Activated gamma-delta T cell (primary cell): ENCODE measurements around the gene C11orf65.
"Not testable (repeated sequence)": the region's sequence is repeated elsewhere in the genome, so short reads cannot be mapped to it uniquely, and the experiment has no call there.

Experiments used
- DNase-seq: peaks from one replicate; lab custom pipeline; 2025; lab: John Stamatoyannopoulos, UW

Gene C11orf65

GRCh38 chr11:108472681-108473080 is 5.4 kb upstream of the C11orf65 start:
- no peak for DNase-seq

DNA sequence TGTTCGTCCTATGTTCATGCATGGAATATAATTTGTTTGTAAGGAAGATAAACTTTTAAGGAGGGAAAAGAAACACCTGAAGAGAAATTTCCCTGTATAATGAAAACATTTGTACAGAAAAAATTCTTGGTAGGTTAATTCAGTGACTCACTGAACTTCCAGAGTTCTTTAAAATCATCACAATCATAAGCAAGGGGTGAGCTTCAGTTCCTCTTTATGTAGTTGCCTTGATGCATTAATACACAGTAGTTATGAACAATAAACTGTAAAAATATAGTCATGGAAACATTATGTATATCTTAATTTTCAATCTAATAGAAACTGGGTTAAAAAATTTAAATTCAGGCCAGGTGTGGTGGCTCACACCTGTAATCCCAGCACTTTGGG is 1.1 kb upstream of the C11orf65 start:
- no peak for DNase-seq

DNA sequence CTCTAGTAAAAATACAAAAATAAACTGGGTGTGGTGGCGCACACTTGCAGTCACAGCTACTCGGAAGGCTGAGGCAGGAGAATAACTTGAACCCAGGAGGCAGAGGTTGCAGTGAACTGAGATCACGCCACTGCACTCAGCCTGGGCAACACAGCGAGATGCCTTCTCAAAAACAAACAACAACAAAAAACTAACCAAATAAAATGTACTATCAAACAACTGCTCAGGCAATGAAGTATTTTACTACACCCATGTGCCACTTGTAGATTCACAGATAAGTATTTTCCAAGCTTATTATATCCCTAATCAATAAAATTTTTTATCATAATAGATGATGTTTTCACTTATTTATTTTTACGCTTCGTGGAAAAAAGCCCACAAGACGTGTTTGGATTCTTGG is 924 bp downstream of the C11orf65 start:
- no peak for DNase-seq

- no peak for DNase-seq
These were observed 14.0 kb downstream of the C11orf65 start for GRCh38 chr11:108453207-108453835.

DNA sequence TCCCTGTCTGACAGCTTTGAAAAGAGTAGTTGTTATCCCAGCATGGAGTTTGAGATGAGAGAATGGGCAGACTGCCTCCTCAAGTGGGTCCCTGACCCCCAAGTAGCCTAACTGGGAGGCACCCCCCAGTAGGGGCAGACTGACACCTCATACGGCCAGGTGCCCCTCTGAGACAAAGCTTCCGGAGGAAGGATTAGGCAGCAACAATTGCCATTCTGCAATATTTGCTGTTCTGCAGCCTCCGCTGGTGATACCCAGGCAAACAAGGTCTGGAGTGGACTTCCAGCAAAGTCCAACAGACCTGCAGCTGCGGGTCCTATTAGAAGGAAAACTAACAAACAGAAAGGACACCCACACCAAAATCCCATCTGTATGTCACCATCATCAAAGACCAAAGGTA is 25.9 kb downstream of the C11orf65 start:
- not testable (repeated sequence) for DNase-seq

DNA sequence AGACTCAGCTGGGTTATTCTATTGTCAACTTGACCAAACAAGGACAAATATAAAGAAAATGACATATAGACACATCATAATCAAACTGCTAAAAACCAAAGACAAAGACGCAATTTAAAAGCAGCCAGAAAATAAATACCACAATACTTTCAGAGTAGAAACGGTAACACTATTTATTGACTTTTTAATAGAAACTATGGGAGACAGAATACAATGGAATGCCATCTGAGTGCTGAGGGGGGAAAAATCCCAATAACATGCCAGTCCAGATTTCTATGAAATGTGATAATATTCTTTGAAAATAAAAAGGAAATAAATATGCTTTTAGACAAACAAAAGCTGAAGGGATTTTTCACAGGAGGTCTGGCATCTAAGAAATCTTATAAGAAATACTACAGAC is 30.7 kb downstream of the C11orf65 start:
- no peak for DNase-seq

DNA sequence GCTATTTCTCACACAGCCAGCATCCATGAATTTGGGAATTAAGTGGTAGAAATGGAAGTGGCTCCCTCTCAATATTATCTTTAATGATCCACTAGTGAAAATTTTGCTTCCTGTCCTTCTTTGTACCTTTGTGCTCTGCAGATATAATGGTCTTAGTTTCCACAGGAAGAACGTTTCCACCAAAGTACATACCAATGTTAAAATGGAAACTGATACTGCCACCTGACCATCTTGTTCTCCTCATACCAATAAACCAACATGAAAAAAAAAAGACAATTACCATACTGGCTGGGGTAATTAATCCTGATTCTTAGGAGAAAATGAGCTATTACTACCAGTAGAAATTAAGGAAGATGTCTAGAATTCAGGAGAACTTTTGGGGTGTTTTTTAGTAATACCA is 32.3 kb downstream of the C11orf65 start:
- DNase-seq, result no peak

DNA sequence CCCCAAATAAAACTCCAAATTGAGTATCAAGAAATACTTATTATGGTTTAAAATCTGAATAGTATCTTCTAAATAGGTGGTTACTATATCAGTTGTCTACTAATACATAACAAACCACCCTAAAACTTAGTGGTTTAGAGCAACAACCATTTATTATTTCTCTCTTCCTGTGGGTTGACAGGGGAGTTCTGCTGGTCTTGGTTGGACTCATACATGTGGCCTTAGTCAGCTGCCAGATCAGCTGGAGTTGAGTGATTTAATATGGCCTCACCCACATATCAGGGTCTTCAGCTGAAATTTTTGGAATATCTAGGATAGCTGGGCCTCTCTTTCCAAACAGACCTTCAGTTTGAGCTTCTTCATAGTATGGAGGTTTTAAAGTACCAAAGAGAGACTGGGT is 34.5 kb downstream of the C11orf65 start:
- DNase-seq, result no peak

GRCh38 chr11:108431997-108432396 is 35.3 kb downstream of the C11orf65 start:
- DNase-seq, result no peak

DNA sequence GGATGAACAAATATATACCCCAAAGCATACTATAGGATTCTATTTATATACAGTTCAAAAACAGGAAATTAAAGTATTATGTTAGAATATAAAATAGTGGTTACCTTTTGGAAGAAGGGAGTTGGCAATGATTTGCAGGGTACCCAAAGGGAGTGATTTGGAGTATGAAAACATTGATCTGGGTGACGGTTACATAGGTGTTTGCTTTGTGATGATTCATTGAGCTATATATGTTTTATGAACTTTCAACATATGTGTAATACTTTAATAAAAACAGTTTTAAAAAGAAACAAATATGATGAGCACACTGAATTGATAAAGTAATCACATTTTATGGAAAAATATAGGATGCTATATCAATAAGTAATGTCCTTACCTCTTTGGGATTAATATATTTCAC is 36.0 kb downstream of the C11orf65 start:
- DNase-seq, result no peak

GRCh38 chr11:108417551-108417950 is 49.8 kb downstream of the C11orf65 start:
- not testable (repeated sequence) for DNase-seq

DNA sequence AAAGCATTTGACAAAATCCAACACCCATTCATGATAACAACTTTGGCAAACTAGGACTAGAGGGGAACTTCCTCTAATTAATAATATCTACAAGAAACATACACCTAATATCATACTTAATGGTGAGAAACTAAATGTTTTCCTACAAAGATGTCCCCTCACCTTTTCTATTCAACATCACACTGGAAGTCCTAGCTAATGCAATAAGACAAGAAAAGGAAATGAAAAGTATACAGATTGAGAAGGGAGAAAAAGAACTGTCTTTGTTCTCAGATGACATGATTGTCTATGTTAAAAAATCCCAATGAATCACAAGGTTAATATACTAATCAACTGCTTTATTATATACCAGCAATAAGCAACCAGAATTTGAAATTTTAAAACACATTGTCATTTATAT is 52.4 kb downstream of the C11orf65 start:
- no peak for DNase-seq

DNA sequence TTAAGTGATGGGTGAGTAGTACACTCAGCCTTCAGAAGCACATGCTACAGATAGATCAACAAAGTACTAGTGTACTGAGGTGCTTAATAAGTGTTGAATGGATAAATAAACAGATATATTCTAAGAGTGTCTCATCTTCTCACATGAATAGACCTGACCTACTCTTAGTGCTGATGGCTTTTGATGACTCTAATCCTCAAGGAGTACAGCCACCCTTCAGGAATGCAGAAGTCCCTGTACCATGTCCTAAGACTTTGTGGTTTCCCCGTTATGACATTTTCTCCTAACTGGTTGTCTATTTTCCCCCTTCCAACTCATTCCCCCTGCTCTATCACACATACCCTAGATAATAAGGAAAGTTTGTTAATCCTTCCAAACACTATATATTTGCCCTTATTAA is 61.6 kb downstream of the C11orf65 start:
- DNase-seq, result no peak

- DNase-seq, result no peak
These were observed 64.3 kb downstream of the C11orf65 start for GRCh38 chr11:108403052-108403451.

GRCh38 chr11:108402241-108402640 is 65.1 kb downstream of the C11orf65 start:
- DNase-seq, result no peak

DNA sequence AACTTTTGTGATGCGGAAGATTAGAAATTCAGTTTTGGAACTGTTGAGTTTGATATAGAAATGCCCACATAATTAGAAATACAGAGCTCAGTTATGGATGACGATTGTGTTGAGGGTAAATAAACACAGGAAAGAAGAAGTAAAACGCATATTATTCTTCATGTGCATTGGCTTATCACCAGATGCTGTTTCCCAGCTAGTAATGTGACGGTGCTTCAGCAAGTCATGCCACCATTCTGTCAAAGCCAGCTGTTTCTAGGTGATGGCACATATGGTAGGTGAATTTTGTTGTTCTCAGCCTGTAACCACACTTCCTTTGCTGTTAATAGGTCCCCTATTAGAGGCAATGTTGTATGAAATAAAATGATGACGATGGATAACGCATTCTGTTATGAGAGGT is 68.9 kb downstream of the C11orf65 start:
- DNase-seq, result no peak

DNA sequence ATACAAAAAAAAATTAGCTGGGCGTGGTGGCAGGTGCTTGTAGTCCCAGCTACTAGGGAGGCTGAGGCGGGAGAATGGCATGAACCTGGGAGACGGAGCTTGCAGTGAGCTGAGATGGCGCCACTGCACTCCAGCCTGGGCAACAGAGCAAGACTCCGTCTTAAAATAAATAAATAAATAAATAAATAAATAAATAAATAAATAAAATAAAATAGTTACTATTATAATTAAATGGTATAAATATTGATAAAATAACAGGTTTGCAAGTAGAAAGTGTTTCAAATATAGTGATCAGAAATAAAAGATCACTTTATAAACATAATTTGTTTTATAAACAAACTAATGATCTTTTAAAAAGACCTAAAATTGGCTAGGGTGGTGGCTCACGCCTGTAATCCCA is 70.7 kb downstream of the C11orf65 start:
- DNase-seq, result not testable (repeated sequence)

- DNase-seq, result no peak
These were observed 72.5 kb downstream of the C11orf65 start for GRCh38 chr11:108394744-108395284.

DNA sequence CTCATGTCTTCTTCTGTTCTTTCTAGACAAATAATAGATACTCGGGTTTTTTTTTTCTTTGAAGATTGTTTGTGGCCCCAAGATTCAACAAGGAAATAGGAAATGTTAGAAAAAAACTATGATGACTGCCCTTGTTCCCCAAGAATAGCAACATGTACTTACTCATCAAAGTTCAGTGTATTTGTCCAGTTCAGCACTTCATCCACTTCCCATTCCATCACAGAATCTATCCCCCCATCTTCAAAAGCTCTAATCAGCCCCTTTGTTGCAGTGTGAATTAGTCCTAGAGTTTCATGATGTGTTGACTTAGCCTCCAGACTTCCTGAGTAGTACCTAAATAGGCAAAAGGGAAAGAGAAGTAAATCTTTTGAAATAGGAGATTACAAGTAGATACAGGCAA is 74.3 kb downstream of the C11orf65 start:
- no peak for DNase-seq

DNA sequence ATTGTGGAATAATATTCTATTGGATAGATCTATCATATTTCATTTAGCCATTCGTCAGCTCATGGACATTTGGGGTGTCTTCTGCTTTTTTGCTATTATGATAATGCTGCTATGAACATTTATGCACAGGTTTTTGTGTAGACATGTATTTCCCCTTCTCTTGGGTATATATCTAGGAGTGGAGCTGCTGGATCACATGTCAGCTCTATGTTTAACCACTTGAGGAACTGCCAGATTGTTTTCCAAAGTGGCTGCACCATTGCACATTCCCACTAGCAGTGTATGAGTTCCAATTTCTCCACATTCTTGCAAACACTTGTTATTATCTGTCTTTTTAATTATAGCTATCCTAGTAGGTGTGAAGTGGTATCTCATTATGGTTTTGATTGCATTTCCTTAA is 75.0 kb downstream of the C11orf65 start:
- DNase-seq, result no peak

GRCh38 chr11:108388576-108388975 is 78.8 kb downstream of the C11orf65 start:
- no peak for DNase-seq

DNA sequence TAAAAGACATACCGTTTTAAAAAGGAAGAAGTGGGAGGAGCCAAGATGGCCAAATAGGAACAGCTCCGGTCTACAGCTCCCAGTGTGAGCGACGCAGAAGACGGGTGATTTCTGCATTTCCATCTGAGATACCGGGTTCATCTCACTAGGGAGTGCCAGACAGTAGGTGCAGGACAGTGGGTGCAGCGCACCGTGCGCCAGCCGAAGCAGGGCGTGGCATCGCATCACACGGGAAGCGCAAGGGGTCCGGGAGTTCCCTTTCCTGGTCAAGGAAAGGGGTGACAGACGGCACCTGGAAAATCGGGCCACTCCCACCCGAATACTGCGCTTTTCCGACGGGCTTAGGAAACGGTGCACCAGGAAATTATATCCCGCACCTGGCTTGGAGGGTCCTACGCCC is 93.8 kb downstream of the C11orf65 start:
- not testable (repeated sequence) for DNase-seq

DNA sequence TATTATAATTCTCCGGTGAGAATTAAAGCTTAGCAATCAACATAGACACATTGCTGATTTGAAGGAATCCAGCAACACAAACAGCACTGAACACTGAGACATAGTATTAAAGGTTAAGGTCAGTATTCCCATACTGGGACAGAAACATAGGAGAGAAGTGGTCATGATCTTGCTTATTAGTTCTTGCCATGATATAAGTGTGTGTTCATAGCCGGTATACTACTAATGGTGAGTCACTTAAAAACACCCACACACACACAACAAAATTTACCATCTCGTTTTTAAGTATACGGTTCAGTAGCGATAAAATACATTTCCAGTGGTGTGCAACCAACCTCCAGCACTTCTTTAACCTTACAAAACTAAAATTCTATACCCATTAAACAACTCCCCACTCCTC is 96.3 kb downstream of the C11orf65 start:
- no peak for DNase-seq

DNA sequence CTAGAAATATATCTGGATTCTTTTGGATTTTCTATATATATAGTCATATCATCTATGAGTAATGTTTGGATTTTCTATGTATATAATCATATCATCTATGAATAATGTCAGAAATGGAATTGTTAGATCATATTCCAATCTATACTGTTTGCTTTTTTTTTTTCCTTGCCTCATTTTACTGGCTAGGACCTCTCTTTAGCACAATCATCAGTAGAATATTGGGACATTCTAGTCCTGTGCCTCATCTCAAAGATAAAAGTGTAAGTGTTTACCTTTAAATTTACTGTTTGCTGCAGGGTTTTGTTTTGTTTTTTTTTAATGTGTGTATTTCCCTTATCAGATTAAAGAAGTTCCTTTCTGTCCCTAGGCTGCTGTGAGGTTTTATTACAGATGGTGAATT is 97.0 kb downstream of the C11orf65 start:
- no peak for DNase-seq
